Activated naive CD8-positive, alpha-beta T cell treated with anti-CD3 and anti-CD28 coated beads, Interleukin-2, amount 10 ng/mL, durations not matched to agents 7 days and 5 days (primary cell): ENCODE measurements around the gene JARID2. TPM values are rescaled to one million over a fixed set of nuclear protein-coding genes. Genes with fewer than 3 reads are reported as not detected.
"Not testable (repeated sequence)": the region's sequence is repeated elsewhere in the genome, so short reads cannot be mapped to it uniquely, and the experiment has no call there.

Experiments
- ATAC-seq: fragments of 150-1000 bp; cut with Tn5 transposase; one replicate; pipeline ENCODE4 v1.10.0; 2021; ENCODE audit warnings: low read depth, moderate library complexity
- POLR2A ChIA-PET: fragments of 350-600 bp; sonication (Branson Sonifier 250); formaldehyde crosslinking; loops from one replicate; lab custom pipeline; 2021; ENCODE audit warnings: antibody characterized with exemption; lab: Charles Lee
- DNase-seq: peaks from one replicate; pipeline ENCODE4 v3.0.0; 2021
- H3K27ac Mint-ChIP-seq: one replicate; pipeline ENCODE4 v1.8.0; 2022; ENCODE audit warnings: mild to moderate bottlenecking, mixed read lengths
- H3K27me3 Mint-ChIP-seq: one replicate; pipeline ENCODE4 v1.8.0; 2022; ENCODE audit warnings: mild to moderate bottlenecking, moderate library complexity, mixed read lengths
- H3K36me3 Mint-ChIP-seq: one replicate; pipeline ENCODE4 v1.8.0; 2021; ENCODE audit warnings: mild to moderate bottlenecking, mixed read lengths
- H3K4me1 Mint-ChIP-seq: one replicate; pipeline ENCODE4 v1.8.0; 2021; ENCODE audit warnings: mixed read lengths
- H3K4me3 Mint-ChIP-seq: one replicate; pipeline ENCODE4 v1.8.0; 2022; ENCODE audit warnings: mild to moderate bottlenecking, moderate library complexity, mixed read lengths
- H3K9me3 Mint-ChIP-seq: one replicate; pipeline ENCODE4 v1.8.0; 2021; ENCODE audit warnings: mixed read lengths
- total RNA-seq, 2 experiments: library from RNA; stranded (reverse); gene quantifications; one replicate each; pipeline ENCODE4 v1.2.3, GENCODE V29; 2021

JARID2 gene
- total RNA-seq, 2 experiments from 2014 or later, result 30.0 to 31.5 TPM

- H3K36me3 Mint-ChIP-seq, result peaks cover 10% of the 10 kb centered on the region
- H3K4me1 Mint-ChIP-seq, result no peaks in the 10 kb centered on the region
- H3K27me3 Mint-ChIP-seq, result no peaks in the 10 kb centered on the region
- H3K9me3 Mint-ChIP-seq, result peaks cover 5% of the 10 kb centered on the region
- DNase-seq (no peak), ATAC-seq (no peak)
- POLR2A ChIA-PET, result no interaction called here
- no peak overlapping the region for H3K4me3 Mint-ChIP-seq
- no peak overlapping the region for H3K27ac Mint-ChIP-seq
Measured at GRCh38 chr6:15538766-15539495, 293.1 kb downstream of the JARID2 start.

- no peak for ATAC-seq
- DNase-seq, result no peak
- H3K4me3 Mint-ChIP-seq, result no peak overlapping the region
- H3K4me1 Mint-ChIP-seq, result no peaks in the 10 kb centered on the region
- H3K9me3 Mint-ChIP-seq, result peaks cover 5% of the 10 kb centered on the region
- H3K36me3 Mint-ChIP-seq, result peaks cover 14% of the 10 kb centered on the region
- H3K27me3 Mint-ChIP-seq, result no peaks in the 10 kb centered on the region
- POLR2A ChIA-PET, result no interaction called here
- H3K27ac Mint-ChIP-seq, result no peak overlapping the region
Measured at GRCh38 chr6:15539722-15540270, 293.9 kb downstream of the JARID2 start.

- H3K27me3 Mint-ChIP-seq, H3K9me3 Mint-ChIP-seq, H3K4me1 Mint-ChIP-seq, H3K27ac Mint-ChIP-seq, DNase-seq, H3K4me3 Mint-ChIP-seq, ATAC-seq, POLR2A ChIA-PET: not testable (repeated sequence)
- H3K36me3 Mint-ChIP-seq, result peaks cover 14% of the 10 kb centered on the region
Measured at GRCh38 chr6:15543332-15543917, 297.6 kb downstream of the JARID2 start.

- H3K27ac Mint-ChIP-seq, result no peak overlapping the region
- DNase-seq (no peak), ATAC-seq (no peak)
- no peaks in the 10 kb centered on the region for H3K27me3 Mint-ChIP-seq
- no peak overlapping the region for H3K4me3 Mint-ChIP-seq
- POLR2A ChIA-PET, result no interaction called here
- peaks cover 7% of the 10 kb centered on the region for H3K9me3 Mint-ChIP-seq
- no peaks in the 10 kb centered on the region for H3K4me1 Mint-ChIP-seq
- H3K36me3 Mint-ChIP-seq, result peaks cover 14% of the 10 kb centered on the region
Measured at GRCh38 chr6:15544321-15544900, 298.5 kb downstream of the JARID2 start.

- no peak overlapping the region for H3K27ac Mint-ChIP-seq
- POLR2A ChIA-PET, result no interaction called here
- ATAC-seq, result no peak
Measured at GRCh38 chr6:15546591-15546990, 300.7 kb downstream of the JARID2 start.

GRCh38 chr6:15547400-15547799 is 301.5 kb downstream of the JARID2 start:
- ATAC-seq (no peak), DNase-seq (no peak)
- Mint-ChIP-seq H3K9me3 (peaks cover 7% of the 10 kb centered on the region), H3K27ac (no peak overlapping the region), H3K4me1 (peaks cover 5% of the 10 kb centered on the region), H3K27me3 (no peaks in the 10 kb centered on the region), H3K4me3 (no peak overlapping the region), H3K36me3 (peaks cover 14% of the 10 kb centered on the region)
- POLR2A ChIA-PET, result no interaction called here

More at GRCh38 chr6:15546591-15546990, 300.7 kb downstream of the JARID2 start:
- Mint-ChIP-seq H3K4me3 (no peak overlapping the region), H3K27me3 (no peaks in the 10 kb centered on the region), H3K36me3 (peaks cover 14% of the 10 kb centered on the region), H3K4me1 (peaks cover 2% of the 10 kb centered on the region), H3K9me3 (peaks cover 7% of the 10 kb centered on the region)
- DNase-seq, result no peak

- POLR2A ChIA-PET, result interaction anchor here (0.5 kb wide), 1 partner anchor 1645 kb away, joined by 3 read pairs; no protein-coding TSS in a partner anchor
- DNase-seq, result no peak
- H3K27ac Mint-ChIP-seq, result no peak overlapping the region
Measured at GRCh38 chr6:15549371-15549770, 303.5 kb downstream of the JARID2 start.

GRCh38 chr6:15550546-15551123 is 304.8 kb downstream of the JARID2 start:
- peaks cover 5% of the 10 kb centered on the region for H3K4me1 Mint-ChIP-seq
- H3K4me3 Mint-ChIP-seq, result no peak overlapping the region
- H3K9me3 Mint-ChIP-seq, result peaks cover 2% of the 10 kb centered on the region
- ATAC-seq (no peak), DNase-seq (no peak)
- POLR2A ChIA-PET, result no interaction called here
- H3K27me3 Mint-ChIP-seq, result no peaks in the 10 kb centered on the region
- H3K27ac Mint-ChIP-seq, result no peak overlapping the region
- H3K36me3 Mint-ChIP-seq, result peaks cover 3% of the 10 kb centered on the region

More at GRCh38 chr6:15549371-15549770, 303.5 kb downstream of the JARID2 start:
- Mint-ChIP-seq H3K4me1 (peaks cover 5% of the 10 kb centered on the region), H3K27me3 (no peaks in the 10 kb centered on the region), H3K4me3 (no peak overlapping the region), H3K9me3 (peaks cover 3% of the 10 kb centered on the region), H3K36me3 (peaks cover 6% of the 10 kb centered on the region)
- ATAC-seq, result no peak

GRCh38 chr6:15551262-15551661 is 305.4 kb downstream of the JARID2 start:
- no peak overlapping the region for H3K4me3 Mint-ChIP-seq
- H3K27ac Mint-ChIP-seq, result no peak overlapping the region
- H3K27me3 Mint-ChIP-seq, result no peaks in the 10 kb centered on the region
- peaks cover 1% of the 10 kb centered on the region for H3K36me3 Mint-ChIP-seq
- ATAC-seq (no peak), DNase-seq (no peak)
- peaks cover 5% of the 10 kb centered on the region for H3K4me1 Mint-ChIP-seq
- POLR2A ChIA-PET, result no interaction called here
- peaks cover 2% of the 10 kb centered on the region for H3K9me3 Mint-ChIP-seq

- Mint-ChIP-seq H3K4me1 (peaks cover 7% of the 10 kb centered on the region), H3K36me3 (peaks cover 3% of the 10 kb centered on the region), H3K27me3 (no peaks in the 10 kb centered on the region), H3K9me3 (peaks cover under 1% of the 10 kb centered on the region), H3K4me3 (no peak overlapping the region), H3K27ac (no peak overlapping the region)
- ATAC-seq (no peak), DNase-seq (no peak)
- POLR2A ChIA-PET, result no interaction called here
Measured at GRCh38 chr6:15551798-15552197, 305.9 kb downstream of the JARID2 start.

- Mint-ChIP-seq H3K4me1 (peaks cover 7% of the 10 kb centered on the region), H3K36me3 (peaks cover 3% of the 10 kb centered on the region)
Measured at GRCh38 chr6:15553031-15553430, 307.2 kb downstream of the JARID2 start.

GRCh38 chr6:15553736-15554294 is 307.9 kb downstream of the JARID2 start:
- DNase-seq, result no peak
- H3K36me3 Mint-ChIP-seq, result peaks cover 3% of the 10 kb centered on the region
- no peak for ATAC-seq
- H3K4me1 Mint-ChIP-seq, result peaks cover 7% of the 10 kb centered on the region
- H3K4me3 Mint-ChIP-seq, result no peak overlapping the region
- H3K27ac Mint-ChIP-seq, result no peak overlapping the region
- H3K27me3 Mint-ChIP-seq, result no peaks in the 10 kb centered on the region
- POLR2A ChIA-PET, result no interaction called here
- no peaks in the 10 kb centered on the region for H3K9me3 Mint-ChIP-seq

More at GRCh38 chr6:15553031-15553430, 307.2 kb downstream of the JARID2 start:
- H3K9me3 Mint-ChIP-seq, result no peaks in the 10 kb centered on the region
- ATAC-seq (no peak), DNase-seq (no peak)
- peak overlapping the region; percentile 39 for H3K27ac Mint-ChIP-seq
- no peaks in the 10 kb centered on the region for H3K27me3 Mint-ChIP-seq
- POLR2A ChIA-PET, result no interaction called here
- H3K4me3 Mint-ChIP-seq, result no peak overlapping the region

- H3K9me3 Mint-ChIP-seq, result no peaks in the 10 kb centered on the region
- no peaks in the 10 kb centered on the region for H3K27me3 Mint-ChIP-seq
- H3K36me3 Mint-ChIP-seq, result peaks cover 6% of the 10 kb centered on the region
- no peak overlapping the region for H3K4me3 Mint-ChIP-seq
- ATAC-seq (no peak), DNase-seq (no peak)
- H3K4me1 Mint-ChIP-seq, result peaks cover 7% of the 10 kb centered on the region
- POLR2A ChIA-PET, result no interaction called here
- no peak overlapping the region for H3K27ac Mint-ChIP-seq
Measured at GRCh38 chr6:15554728-15555100, 308.8 kb downstream of the JARID2 start.
